HG02588 (cell line): ENCODE data around the gene HOXB8.

Source experiments
- ATAC-seq: cut with Tn5 transposase; IDR thresholded peaks from one replicate; pipeline ENCODE4 v1.9.1; 2021; ENCODE audit warnings: mild to moderate bottlenecking, moderate library complexity; ENCODE audit not compliant: unreplicated experiment

HOXB8 gene

DNA sequence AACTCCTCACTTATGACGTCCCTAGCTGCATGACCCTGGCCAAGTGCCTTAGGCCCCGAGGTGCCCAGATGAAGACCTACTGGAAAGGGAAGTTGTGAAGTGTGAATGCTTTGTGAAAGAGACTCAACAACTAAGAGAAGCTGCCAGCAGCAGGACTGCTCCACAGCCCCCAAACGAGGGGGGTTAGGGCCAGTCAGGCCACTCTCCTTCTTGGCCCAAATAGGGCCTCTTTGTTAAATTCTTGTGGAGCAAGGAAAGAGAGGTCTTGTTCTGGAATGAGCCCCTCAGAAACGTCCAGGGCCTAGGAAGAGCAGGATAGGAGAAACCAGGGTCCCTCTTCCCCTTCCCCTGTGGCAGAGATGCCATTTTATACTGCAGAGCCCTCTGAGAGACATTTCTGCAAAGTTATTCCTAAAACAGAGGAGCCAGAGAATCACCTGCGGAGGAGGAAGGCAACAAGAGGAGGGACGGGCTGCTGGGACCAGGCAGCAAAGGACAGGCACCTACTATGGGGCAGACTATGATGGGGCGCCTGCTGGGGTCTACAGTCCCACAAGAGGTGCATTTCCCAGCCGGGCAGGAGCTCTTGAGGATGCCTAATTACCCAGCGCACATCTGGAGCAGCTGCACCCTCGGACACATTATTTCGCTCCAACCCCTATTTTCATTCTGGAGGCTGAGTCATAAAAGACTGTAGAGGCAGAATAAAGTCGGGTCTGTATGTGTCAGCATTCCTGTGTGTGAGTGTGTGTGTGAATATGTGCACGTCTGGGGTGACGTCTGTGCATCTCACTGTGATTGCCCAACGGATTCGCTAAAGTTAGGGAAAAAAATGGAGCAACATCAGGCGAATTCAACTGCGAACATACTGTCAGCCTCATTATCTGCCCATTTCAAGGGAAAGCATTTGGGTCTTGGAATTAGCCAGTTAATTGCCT lies 22.5 kb upstream of the HOXB8 start:
- no peak for ATAC-seq

DNA sequence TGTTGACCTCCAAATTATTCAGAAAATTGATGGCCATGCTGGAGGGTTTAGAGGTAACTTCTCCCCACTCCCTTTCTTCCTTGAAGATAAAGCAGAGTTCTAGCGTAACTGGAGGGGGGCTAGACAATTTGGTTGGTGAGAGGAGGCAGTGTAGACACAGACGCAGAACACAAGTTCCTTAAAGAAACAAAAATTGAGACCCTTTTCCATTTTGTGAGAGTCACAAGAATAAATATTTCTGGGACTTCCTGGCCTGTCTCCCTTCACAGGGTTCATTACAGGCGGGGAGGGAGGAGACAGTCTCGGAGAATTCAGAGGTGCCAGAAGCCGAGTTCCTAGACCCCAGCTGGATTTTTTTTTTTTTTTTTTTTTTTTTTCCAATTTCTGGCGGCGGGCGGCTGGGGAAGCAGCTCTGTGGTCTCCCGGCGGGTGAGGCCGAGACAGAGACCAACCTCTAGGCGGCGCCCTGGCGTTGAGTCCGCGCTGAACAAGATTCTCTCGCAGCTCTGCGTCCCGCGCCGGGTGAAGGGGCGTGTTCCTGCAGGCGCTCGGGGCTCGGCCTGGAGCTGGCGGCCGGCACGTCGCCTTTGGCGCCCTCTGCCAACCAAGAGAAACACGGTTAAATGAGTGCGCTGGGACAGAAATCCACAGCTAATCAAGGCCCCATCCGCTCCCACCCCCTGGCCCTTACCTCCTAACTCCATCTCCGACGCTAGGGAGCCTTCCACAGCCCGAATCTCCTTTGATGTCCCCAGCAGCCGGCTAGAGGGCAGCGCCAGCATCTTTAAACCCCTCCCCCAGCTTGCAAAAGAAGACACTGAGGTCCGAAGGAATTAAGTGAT lies 21.3 kb upstream of the HOXB8 start:
- no peak for ATAC-seq

DNA sequence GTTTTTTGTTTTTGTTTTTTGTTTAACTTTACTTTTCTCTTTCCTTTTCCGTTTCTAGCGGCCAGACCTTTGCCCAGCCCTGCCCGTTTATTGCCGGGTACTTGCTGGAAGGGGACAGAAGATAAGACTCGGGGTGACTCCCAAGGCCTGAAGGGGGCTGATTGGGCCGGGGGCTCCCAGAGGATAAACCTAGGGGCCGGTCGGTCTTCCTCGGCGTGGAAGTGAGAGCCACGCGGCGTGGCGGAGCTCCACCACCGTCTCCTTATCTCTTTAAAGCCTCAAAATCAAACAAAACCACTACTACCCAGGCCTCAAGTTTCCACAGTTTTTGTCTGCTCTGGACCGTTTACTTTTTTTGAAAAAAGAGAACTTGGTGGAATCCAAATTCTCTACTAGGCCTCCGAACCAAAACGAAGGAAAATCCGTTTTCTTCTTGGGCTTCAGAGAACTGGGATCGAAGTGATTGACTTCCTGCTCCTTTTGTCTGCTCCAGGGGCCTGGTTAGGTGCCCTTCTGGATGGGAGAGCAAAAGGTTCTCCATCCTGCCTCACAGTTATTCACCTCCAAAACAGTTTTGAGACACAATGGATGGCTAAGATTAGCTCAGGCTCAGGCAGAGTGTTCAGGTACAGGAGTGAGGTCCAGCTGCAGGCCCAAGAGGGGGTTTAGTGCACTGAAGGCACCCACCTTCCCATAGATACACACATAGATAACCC lies 19.6 kb upstream of the HOXB8 start:
- ATAC-seq: no peak

DNA sequence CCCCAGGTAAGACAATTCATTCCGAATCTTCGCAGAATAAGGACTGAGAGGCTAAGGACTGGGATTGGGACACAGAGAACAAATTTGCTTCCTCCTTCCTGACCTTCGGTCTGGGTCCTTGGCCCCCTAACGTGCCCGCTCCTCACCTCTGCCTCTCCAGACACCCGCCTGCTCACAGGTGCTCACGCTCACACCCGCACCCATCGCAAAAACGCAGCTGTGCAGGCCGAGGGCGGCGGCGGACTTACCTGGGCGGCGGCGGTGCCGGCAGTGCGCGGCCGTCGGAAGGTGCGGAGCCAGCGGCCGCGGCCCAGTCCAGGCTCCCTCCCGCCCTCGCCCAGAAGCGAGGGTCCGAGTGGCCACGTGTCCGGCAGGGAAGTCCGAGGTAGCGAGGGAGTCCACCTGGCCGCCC lies 18.2 kb upstream of the HOXB8 start:
- no peak for ATAC-seq

DNA sequence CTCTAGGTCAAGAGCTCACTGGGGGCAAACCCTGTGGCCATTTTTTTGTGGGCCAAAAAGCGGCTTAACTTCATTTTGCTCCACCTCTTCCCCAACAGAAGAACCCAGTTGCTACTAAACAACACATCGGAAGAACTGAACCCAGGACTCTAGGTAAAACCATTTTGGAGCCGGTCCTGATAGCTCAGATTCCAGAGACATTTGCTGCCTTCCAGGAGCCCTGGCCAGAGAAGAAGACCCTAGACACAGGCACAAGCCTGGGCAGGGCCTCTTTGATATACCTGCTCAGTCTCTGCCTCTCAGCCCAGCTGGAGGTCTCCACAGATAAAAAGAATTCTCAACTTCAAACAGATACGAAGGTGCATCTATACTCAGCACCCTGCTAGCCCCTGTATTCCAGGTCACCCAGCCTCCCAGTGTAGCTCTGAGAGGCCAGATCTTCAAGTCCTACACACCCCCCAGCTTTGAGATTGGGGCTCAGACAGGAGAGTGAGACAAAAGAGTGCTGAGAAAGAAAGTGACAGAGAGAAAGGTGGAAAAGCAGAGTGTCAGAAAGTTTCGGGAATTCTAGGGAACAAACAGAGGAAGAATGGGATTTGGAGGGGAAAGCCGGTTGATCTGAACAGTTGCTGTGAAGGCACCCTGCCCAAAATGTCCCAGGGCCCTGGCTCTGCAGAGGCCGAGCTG lies 17.6 kb upstream of the HOXB8 start:
- no peak for ATAC-seq

DNA sequence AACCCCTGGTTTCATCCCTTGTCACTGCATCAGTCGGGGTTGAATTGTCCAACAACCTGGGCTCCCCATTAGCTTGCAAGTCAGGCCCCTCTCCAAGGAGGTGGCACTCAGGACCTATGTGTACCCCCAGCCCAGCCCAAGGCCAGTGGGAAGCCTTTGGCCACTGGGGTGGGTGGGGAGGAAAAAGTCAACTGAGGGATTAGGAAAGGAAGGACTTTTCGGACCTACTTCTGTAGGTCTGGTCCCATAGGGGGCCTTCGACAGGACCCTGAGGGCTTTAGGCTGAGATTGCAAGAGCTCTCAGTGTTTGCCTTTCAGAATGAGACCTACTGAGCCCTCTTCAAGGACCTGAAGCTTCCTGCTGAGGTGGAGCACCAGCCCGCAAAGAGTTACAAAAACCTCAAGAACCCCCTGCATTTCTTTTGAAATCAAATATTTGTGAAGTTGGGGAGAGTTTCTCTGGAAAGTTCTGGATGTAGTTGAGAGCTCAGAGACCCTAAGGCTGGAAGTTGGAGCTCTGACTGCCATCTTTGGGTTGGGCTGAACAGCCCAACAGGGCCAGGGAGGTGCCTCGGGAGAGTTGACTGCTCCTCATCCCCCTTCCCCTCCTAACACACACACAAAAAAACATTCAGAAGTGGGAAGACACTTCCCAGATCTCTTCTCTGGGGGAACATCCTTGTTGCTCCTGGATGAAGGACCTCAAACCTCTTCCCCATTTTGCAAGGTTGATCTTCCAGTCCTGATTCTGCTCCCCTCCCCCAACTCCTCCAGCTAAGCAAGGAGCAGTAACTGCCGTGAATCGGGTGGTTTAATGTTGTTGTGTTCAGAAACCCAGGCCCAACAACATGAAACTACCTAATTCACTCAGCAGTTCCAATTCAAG lies 16.8 kb upstream of the HOXB8 start:
- ATAC-seq: no peak

DNA sequence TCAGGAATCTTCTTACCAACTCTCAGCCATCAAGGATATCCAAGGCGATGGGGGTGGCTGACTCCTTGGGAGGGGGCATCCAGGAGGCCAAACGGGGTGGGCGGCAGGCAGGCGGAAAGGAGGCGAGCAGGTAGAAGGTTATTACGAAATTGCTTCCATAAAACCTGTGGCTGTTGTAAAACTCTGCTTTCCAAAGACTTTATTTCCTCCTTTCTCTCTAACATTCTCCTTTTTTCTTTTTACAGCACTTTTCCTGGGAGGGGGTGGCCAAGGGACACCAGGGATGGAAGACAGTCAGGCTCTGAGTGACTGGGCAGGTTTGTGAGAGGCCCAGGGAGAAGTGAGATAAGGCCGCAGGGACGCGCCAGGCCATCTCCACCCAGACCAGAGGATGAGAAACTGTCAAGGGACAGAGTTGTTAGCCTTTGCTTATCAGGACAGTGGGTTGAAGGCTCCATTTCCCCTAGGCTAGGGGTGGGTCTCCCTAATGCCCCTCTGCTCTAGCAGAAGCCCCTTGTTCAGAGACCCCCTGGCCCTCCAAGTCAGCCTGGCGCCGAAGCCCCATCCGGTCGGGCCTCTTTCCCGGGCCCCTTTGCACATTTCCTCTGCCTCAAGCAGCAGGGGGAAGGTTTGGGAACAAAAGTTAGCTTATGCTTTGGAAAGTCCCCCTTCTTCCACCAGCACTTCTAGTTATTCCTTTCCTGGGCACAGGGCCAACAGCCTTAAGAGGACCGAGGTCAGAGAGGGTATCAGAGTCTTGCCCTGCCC lies 16.0 kb upstream of the HOXB8 start:
- no peak for ATAC-seq

DNA sequence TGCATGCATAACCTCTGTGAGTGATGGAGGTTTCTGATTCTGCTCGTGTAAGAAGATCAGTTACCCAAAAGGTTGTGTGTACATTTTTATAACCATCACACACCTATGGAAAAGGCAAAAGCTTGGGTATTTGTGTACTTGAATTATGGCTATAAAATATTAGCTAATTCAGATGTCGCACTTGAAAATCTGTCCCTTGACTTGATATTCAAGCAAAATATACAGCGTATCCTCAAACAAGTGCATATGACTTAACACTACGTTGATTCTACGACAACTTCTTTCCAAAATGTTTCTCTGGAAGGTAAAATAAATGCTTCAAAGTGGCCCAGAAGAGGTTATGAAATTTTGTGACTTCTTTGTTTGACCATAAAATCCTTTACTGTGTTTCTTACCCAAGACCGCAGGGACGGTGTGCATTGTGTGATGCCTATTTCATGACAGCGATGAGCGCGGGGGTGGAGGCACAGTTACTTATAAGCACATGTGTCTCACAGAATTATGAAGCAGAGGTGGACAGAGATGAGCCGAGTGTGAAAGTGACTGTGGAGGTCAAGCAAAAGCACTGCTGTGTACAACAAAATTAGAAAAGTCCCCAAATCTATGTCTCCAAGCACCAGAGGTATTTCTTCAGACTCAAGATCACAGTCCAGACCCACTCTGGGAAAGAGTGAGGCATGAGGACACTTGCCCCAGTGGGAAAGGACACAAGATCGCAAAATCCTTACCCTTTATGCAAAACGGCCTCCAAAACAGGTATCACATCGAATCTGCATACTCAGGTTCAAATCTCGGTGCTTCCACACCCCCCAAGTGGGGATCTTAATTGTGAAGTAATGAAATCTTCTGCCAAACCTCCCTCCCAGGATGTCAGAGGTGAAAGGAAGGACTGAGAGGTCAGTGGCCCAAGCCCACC lies 15.2 kb upstream of the HOXB8 start:
- ATAC-seq: no peak

DNA sequence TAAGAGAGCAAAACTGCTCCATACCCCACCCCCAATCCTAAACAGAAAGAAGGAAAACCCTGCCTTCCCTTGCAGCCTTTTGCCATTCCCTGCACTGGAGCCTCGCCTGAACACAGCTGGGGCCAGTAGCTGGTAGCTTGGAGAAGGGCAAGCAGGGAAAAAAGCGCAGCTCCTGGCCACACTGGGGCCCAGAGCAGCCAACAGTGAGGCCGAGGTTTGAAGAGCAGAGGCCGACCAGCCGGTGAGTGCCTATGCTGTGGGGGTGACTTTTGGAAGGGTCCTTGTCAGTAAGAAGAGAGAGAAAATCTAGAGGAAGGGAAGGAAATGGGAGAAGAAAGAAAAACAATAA lies 14.3 kb upstream of the HOXB8 start:
- no peak for ATAC-seq

DNA sequence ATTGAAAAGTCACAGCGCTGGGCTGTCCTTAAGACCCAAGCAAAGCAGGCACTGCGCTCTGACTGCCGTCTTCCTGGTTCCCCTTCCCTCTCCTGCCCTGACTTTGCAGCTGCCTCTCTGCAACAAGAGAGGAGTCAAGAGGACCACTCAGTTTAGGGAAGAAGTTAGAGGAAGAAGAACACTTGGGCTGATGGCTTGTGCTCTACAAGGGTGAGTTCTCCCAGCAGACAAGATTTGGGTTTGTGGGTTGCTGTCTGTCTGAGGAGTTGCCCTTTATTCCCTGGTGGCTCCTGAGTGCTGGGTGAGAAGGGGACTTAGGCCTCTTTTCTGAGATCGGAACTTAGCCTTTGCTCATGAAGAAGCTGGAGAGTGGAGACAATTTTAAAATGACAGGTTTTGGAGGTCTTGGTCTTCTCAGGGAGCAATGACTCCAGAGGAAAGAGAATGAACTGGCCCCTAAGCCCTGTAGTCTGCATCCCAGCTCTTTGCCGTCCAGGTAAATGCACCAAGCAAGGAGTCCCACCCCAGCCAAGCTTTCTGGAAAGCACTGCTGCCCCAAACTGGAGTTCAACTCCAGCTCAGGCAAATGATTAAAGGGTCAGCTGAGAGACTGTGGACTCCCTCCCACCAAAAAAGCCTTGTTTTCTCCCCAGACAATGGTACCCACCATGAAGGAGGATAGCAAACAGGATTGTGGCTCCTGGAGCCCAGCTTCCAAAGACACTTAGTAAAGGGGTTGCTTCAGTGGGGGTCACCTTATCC lies 13.7 kb upstream of the HOXB8 start:
- ATAC-seq: no peak

DNA sequence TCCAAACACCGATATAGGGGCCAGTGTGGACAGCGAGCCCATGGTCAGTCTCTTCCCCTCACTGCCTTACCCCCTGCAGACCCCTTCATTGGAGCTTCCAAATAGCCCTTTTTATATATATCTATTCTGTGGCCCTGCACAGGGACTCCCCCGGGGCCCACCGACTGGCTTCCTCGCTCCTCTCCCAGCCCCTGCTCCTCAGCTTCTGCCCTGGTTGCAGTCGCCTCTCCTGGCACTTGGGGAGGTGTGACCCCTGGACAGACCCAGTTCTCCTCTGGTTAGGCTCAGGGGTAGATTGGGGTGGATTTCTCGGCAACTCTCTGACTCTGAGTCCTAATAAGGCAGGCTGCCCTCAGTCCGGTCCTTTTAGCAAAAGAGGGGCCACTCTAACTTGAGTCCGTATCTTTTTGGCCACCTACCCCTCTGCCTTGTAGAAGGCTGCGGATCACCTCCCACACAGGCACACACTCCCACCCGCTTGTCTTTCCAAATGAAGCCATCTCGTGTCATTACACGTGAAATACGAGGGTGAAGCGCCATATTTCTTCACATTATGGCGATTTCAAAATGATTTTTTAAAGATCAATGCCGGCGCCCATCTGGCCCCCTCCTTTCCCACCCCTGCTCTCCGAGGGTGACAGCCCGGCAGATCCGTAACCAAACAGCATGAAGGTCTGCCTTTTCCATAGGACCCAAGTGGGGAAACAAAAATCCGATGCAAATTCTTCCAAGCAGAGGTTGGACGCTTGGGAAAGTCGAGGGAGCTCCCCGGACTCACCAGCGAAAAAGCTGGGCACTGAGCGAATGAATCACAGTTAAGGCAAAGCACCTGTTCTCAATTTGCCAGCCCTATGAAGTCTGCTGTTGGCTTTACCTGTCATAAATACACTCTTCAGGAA lies 12.8 kb upstream of the HOXB8 start:
- no peak for ATAC-seq

DNA sequence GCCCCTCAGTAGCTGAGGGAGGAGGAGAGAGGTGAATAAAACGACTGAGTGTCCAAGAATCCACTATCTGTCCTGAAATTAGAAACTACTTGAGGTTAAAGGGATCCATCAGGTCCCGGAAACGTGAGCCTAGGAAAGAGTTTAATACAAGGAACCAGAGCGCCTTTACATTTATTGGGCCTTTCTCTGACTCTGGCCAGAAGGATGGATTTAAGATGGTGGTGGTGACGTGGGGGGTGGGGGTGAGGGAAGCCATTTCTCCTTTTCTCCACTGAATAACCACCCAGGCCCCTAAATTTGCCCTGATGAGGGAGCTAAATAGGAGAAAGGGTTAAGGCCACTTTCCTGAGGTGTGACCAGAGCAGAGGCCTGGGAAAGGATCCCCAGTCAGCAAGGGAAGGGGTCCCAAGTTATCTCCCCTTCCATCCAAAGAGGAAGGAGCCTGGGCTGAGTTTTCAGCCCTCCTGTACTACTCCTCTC lies 12.1 kb upstream of the HOXB8 start:
- no peak for ATAC-seq

DNA sequence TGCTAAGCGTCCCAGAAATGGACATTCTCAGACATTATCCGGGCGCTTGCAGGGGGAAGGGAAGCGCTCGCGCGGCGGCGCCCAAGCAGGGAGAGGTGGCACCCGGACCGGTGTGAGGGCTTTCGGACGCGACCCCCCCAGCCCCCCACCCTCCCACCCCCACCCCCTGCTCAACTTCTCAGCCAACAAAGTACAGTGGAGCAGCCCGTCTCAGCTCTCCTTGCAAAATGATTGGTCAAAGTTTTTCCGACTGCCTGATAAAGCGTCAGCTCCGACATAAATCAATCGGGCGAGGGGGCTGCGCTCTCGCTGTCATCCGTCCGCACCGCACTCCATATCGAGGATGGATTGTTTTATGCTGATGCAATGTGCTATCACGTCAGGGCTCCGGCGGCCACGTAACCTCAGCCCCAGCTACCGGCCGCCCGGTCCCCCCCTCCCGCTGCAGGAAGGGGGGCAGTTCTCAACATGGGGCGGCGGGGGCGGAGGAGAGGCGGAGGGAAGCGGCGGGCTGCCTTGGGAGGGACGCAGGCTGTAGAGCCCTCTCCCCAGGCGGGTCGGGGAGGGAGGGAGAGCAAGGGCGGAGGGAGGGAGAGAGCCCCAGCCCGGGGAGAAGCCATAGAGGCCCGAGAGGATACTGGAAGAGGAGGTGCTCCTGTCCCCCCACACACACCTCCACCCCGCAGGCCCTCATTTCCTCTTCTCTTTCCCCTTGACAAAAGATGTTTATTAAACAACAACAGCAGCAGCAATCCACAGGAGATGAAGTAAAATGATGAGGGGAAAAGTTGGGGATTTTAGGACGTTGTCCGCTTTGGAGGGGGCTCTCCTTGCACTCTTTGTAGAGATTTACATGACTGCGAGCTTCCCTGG lies 11.4 kb upstream of the HOXB8 start, which contains the start of gene HOXB9:
Gene HOXB9 (minus strand): TSS at position 114 of the 873 bp plus-strand sequence. CDS start 89 bp downstream, at position 25.
- ATAC-seq: no peak

DNA sequence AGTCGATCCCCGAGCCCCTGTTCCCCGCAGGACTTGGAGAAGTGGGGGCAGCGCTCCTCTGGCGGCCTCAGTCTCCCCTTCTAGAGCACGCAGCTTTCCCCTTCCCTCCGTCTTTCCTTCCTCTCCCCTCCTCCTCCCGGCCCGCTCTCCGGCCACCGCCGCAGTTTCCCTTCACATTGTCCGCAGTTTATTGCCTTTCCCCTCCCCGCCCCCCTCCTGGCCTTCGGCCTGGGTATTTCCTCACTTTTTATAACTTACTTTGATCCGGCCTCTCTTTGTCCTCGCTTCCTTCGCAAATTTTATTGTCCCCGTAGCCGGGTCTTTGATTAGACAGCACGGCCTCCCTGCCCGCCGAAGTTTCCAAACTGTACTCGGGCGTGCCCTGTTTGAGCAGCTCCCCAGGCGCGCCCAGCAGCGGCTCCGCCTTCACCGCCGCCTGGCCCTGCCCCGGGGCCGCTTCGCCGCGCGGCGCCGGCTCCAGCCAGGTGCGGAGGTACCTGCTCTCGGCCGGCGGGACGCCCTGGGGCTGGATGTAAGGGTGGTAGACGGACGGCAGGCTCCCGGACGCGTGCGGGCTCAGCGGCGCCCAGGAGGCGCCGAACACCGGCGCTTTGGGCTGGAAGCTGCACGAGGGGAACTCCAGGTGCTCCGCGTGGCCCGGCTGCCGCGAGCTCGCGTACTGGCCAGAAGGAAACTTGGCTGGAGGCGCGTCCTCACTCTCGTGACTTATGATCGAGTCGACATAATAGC lies 10.6 kb upstream of the HOXB8 start:
- no peak for ATAC-seq
